Uterus (tissue), 4 donors: ENCODE data around the gene AHCYL2. TPM values are rescaled to one million over a fixed set of nuclear protein-coding genes. Genes with fewer than 3 reads are reported as not detected.

ENCODE experiments used
- DNase-seq, 2 donors: peaks; one replicate each; pipeline ENCODE4 v3.0.0-alpha.2; 2019 to 2020
- H3K27ac ChIP-seq, 2 donors: fragments of 200-600 bp; sonication (generic); 1 replicate in 1 of 2; 2 replicates in 1 of 2; pipeline ENCODE4 v1.5.1; 2016 to 2018
- H3K27me3 ChIP-seq, 2 donors: fragments of 200-600 bp; sonication (generic); one replicate each; pipeline ENCODE4 v1.5.1; 2018 to 2019; ENCODE audit warnings: control low read depth in 1 of 2
- H3K36me3 ChIP-seq, 2 donors: fragments of 200-600 bp; sonication (generic); one replicate each; pipeline ENCODE4 v1.5.1; 2019; ENCODE audit warnings: control low read depth in 1 of 2
- H3K4me1 ChIP-seq, 2 donors: fragments of 200-600 bp; sonication (generic); one replicate each; pipeline ENCODE4 v1.5.1; 2018 to 2019; ENCODE audit warnings: control low read depth in 1 of 2
- H3K4me3 ChIP-seq, 2 donors: fragments of 200-600 bp; sonication (generic); 1 replicate in 1 of 2; 2 replicates in 1 of 2; pipeline ENCODE4 v1.5.1; 2018 to 2019; ENCODE audit warnings: mild to moderate bottlenecking in 1 of 2
- H3K9me3 ChIP-seq, 2 donors: fragments of 200-600 bp; sonication (generic); one replicate each; pipeline ENCODE4 v1.5.1; 2019; ENCODE audit warnings: control low read depth in 1 of 2
- CTCF ChIP-seq, 4 experiments: fragments of 200-600 bp in 2 of 4; fragments of 450-650 bp in 2 of 4; sonication (generic) in 2 of 4; IDR thresholded peaks; one replicate each; pipeline ENCODE4 v1.5.1; 2016 to 2019; ENCODE audit warnings: antibody characterized with exemption in 4 of 4, mild to moderate bottlenecking in 2 of 4, moderate library complexity in 1 of 4
- POLR2A ChIP-seq, 2 donors: fragments of 450-650 bp; IDR thresholded peaks; one replicate each; pipeline ENCODE4 v1.6.1; 2016; ENCODE audit warnings: antibody characterized with exemption in 2 of 2, mild to moderate bottlenecking in 1 of 2, moderate library complexity in 1 of 2
- intact Hi-C: fragments of 100-400 bp; cut with DNase I; formaldehyde crosslinking; loops from one replicate; pipeline ENCODE4 v1.15.1; 2023; ENCODE audit warnings: low total_unique reads
- total RNA-seq, 4 donors: library from RNA; depleted of rRNA in 3 of 4; stranded (reverse); fragments of >200 nt in 3 of 4; gene quantifications; one replicate each; pipeline versions ENCODE4 v1.1.0 to v1.2.4, GENCODE V29; 2014 to 2023
- donor health status: DM: yes; HTN: yes; CAD: no.

Gene AHCYL2
- total RNA-seq, 4 donors from 2014 or later, result 5.6 to 29.2 (median 23.7) TPM

DNA sequence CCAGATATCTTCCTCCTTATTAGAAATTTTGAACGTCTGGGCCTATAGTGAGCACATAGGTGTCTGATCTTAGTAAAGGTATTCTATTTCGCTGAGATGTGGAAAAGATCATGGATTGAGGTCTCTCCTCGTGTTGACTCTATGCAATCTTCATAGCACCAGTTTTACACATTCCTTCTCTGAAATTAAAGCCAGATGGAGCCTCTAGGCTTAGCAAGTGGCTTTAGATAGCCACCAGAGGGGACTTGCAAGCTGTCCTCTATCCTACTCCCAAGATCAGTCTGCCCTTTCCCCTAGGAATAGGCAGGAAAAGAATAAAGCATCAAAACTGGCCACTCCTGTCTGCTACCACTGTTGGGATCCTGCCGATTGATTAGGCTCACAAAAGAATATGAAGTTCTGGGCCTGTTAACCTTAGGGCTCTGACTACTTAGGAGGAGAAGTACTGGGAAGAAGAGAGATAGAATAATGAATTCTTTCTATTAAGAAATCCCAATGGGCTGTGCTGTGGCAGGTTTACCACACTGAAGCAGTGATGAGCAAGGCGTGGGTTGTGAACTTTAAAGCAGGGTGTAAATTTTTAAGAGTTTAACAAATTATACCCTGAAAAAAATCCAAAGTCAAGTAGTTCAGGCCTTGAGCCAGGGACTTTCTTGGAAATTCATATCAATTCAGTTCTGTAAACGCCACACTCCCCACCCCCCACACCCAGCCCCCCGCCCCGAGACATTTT lies 207.2 kb downstream of the AHCYL2 start:
- H3K36me3 ChIP-seq, result no peaks in the 10 kb centered on the region
- TF ChIP-seq CTCF (IDR thresholded peaks at IDR 0.05) (no peak), POLR2A (IDR thresholded peaks at IDR 0.05) (no peak)
- intact Hi-C loops, result no loop called here
- H3K27me3 ChIP-seq, result no peaks in the 10 kb centered on the region
- H3K4me1 ChIP-seq, result no peaks in the 10 kb centered on the region
- DNase-seq, result no peak
- H3K4me3 ChIP-seq, result no peak overlapping the region
- H3K9me3 ChIP-seq, result no peaks in the 10 kb centered on the region
- no peak overlapping the region for H3K27ac ChIP-seq

DNA sequence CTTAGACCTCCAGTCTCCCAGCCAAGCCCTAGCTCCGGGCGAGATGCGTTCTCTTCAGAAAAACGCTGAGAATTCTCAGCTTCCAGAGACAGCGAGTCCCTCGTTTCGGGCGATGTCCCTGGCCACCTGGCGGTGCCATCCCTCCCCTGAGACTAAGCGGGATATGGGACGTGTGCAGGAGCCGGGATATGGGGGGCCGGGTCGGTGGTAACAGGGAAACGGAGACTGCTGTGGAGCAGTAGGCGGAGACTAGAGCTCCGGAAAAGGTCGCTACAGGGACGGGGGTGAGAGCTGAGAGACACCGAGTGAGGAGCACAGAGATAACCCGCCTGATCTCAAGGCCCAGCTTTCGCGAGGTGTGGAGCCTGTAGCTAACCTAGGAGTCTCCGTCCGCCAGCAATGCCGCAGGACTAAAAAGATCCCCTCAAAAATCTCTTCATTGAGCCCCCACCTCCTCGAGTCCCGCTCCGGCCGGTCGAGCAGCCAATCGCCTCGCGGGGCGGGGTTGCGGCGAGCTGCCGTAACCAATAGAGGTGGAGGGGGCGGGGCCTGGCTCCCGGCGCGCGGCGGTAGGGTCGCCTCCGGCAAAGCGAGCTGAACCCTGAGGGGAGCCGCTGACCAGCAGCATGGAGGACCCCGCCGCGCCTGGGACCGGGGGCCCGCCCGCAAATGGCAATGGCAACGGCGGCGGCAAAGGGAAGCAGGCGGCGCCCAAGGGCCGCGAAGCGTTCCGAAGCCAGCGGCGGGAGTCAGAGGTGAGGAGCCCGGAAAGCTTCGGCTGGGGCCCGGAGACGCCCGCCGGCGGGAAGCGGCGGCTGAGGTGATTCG lies 209.2 kb downstream of the AHCYL2 start, which contains the start of gene STRIP2:
STRIP2 (plus strand) TSS at position 586 of the 828 bp plus-strand sequence; CDS start at position 627, 41 bp downstream.
- peak; percentile 86 to 87 for DNase-seq
- H3K4me3 ChIP-seq, result peak within 1 kb of the TSS; percentile 55 to 58
- H3K9me3 ChIP-seq, result no peaks in the 10 kb centered on the region
- no peaks in the 10 kb centered on the region for H3K27me3 ChIP-seq
- H3K36me3 ChIP-seq, result no peaks in the 10 kb centered on the region
- TF ChIP-seq POLR2A (IDR thresholded peaks at IDR 0.05), result peak; percentile 38 to 55
- TF ChIP-seq CTCF (IDR thresholded peaks at IDR 0.05), result no peak
- H3K4me1 ChIP-seq, result no peaks in the 10 kb centered on the region
- intact Hi-C loops, result no loop called here
- H3K27ac ChIP-seq, result peak within 1 kb of the TSS; percentile 18 to 37

DNA sequence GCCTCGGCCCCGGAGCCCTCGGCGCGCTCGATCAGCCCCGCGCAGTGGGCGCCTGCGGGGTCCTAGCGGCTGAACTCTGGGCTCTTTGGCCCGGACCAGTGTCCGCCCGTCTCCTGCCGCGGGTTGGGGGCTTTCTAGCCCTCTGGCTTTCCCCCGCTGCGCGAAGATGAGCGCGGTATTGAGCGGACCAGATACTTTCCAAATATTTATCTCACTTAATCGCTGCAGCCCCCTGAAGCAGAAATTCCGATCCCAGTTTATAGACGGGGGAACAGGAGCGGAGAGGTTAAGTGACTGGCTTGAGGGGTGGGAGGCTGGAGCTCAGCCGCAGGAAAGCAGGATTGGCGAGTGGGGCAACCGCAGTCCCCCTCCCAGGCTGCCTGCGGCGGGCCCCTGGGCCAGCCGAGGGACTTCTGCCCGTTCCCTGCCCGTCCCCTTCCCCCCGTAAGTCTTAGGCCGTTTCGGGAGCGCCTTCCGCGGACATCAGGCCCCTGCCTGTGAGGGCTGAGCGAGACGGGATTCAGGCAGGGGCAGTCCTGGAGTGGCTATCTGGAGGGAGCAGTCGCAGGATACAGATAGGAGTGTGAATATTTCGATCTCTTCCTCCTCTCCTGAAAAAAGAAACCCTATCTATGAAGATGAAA lies 210.0 kb downstream of the AHCYL2 start:
- intact Hi-C loops, result no loop called here
- DNase-seq, result peak in 1 of 2 donors; percentile 16

GRCh38 chr7:129435414-129435829 lies 210.6 kb downstream of the AHCYL2 start:
- no peaks in the 10 kb centered on the region for H3K36me3 ChIP-seq
- intact Hi-C loops, result no loop called here
- no peaks in the 10 kb centered on the region for H3K4me1 ChIP-seq
- no peaks in the 10 kb centered on the region for H3K27me3 ChIP-seq
- no peak for DNase-seq
- H3K27ac ChIP-seq, result no peak overlapping the region
- TF ChIP-seq POLR2A (IDR thresholded peaks at IDR 0.05), result no peak
- TF ChIP-seq CTCF (IDR thresholded peaks at IDR 0.05), result no peak
- H3K4me3 ChIP-seq, result peak overlapping the region in 1 of 2 donors; percentile 55
- H3K9me3 ChIP-seq, result no peaks in the 10 kb centered on the region

More for the DNA sequence above, 210.0 kb downstream of the AHCYL2 start:
- TF ChIP-seq POLR2A (IDR thresholded peaks at IDR 0.05), result no peak
- no peak for TF ChIP-seq CTCF (IDR thresholded peaks at IDR 0.05)
- H3K4me3 ChIP-seq, result peak overlapping the region; percentile 55 to 58
- H3K9me3 ChIP-seq, result no peaks in the 10 kb centered on the region
- H3K27ac ChIP-seq, result peak overlapping the region; percentile 18 to 37
- no peaks in the 10 kb centered on the region for H3K36me3 ChIP-seq
- H3K27me3 ChIP-seq, result no peaks in the 10 kb centered on the region
- no peaks in the 10 kb centered on the region for H3K4me1 ChIP-seq
